Choroid plexus epithelial cell (primary cell): Measurements from ENCODE around the gene BAG1.

Source experiments
- DNase-seq: peaks from one replicate; pipeline ENCODE4 v3.0.0-alpha.2; 2010; ENCODE audit warnings: low read depth
- H3K4me3 ChIP-seq: 2 replicates; pipeline ENCODE4 v1.5.1; 2011; ENCODE audit warnings: low read depth, mild to moderate bottlenecking, control low read depth, low read length, moderate library complexity
- CTCF ChIP-seq: conservative IDR thresholded peaks from 2 replicates; pipeline ENCODE4 v1.5.1; 2011; ENCODE audit warnings: low read depth, mild to moderate bottlenecking, control low read depth, inconsistent platforms, low read length, moderate library complexity

The BAG1 gene

GRCh38 chr9:33228606-33229005, 35.9 kb downstream of the BAG1 start:
- TF ChIP-seq CTCF: no peak

GRCh38 chr9:33227741-33228140, 36.8 kb downstream of the BAG1 start:
- H3K4me3 ChIP-seq: no peak overlapping the region
- DNase-seq: no peak
- TF ChIP-seq CTCF: no peak

More at GRCh38 chr9:33228606-33229005, 35.9 kb downstream of the BAG1 start:
- no peak overlapping the region for H3K4me3 ChIP-seq
- DNase-seq: no peak

- no peak overlapping the region for H3K4me3 ChIP-seq
- no peak for DNase-seq
- TF ChIP-seq CTCF: no peak
Measured at GRCh38 chr9:33227008-33227398, 37.5 kb downstream of the BAG1 start.

GRCh38 chr9:33225319-33226147, 39.0 kb downstream of the BAG1 start:
- TF ChIP-seq CTCF: peak; percentile 64
- peak; percentile 84 for DNase-seq
- H3K4me3 ChIP-seq: no peak overlapping the region

GRCh38 chr9:33223696-33224095, 40.8 kb downstream of the BAG1 start:
- peak; percentile 30 for TF ChIP-seq CTCF
- no peak overlapping the region for H3K4me3 ChIP-seq
- DNase-seq: peak; percentile 20

DNA sequence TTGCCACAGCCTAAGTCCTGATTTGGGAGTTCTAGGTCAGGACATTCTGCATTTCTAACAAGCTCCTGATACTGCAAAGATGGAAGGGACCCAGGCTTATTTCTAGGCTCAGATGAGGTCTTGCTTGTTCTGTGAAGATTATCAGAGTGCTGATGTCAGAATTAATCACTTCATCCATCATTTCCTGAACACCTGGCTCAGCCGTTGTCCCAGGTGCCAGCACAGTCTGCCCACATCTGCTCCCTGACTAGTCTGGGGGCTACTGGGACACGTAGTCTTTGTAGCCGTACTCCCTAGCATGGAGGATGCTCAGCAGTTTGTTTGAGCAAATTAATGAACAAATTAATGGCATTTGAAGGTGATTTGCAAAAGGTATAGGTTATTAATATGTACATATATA, 42.5 kb downstream of the BAG1 start:
- no peak for TF ChIP-seq CTCF
- DNase-seq: no peak
- no peak overlapping the region for H3K4me3 ChIP-seq

DNA sequence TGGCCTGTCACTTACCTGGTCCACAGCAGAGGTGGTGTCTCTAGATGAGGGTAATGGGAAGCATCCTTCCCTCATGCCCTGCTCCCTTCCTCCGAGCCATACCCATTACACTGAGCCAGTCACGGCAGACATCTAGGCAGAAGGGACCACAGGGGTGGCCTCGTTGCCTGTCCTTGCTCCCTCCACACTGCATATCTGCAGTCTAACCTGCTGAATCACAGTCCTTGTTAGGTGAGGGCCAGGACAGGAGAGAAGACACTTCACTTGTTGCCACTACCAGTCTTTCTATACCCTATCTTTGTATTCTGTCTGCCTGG, 43.0 kb downstream of the BAG1 start:
- H3K4me3 ChIP-seq: no peak overlapping the region
- TF ChIP-seq CTCF: no peak
- DNase-seq: no peak
